Measurements from ENCODE around the gene LRG1. TPM values are rescaled to one million over a fixed set of nuclear protein-coding genes. Genes with fewer than 3 reads are reported as not detected.

The LRG1 gene
- total RNA-seq, 1 experiment from 2014 or later, result not detected

DNA sequence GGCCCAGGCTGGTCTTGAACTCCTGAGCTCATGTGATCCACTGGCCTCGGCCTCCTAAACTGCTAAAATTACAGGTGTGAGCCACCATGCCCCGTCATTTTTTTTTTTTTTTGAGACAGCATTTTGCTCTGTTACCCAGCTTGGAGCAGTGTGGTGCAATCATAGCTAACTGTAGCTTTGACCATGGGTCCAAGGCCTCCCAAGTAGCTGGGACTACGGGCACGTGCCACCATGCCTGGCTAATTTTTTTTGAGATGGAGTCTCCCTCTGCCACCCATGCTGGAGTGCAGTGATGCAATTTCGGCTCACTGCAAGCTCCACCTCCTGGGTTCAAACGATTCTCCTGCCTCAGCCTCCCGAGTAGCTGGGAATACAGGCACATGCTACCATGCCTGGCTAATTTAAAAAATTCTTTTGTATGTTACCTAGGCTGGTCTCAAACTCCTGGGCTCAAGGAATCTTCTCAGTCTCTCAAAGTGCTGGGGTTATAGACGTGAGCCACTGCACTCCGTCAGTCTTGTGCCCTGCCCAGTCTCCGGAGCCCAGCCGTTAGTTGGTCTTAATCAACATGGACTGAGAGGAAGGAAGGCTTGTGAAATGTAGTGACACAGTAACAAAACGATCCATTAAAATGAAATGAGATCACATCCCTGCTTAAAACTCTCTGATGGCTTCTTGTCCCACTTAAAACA is 1.4 kb upstream of the LRG1 start:
- TF ChIP-seq, protein P1, sequence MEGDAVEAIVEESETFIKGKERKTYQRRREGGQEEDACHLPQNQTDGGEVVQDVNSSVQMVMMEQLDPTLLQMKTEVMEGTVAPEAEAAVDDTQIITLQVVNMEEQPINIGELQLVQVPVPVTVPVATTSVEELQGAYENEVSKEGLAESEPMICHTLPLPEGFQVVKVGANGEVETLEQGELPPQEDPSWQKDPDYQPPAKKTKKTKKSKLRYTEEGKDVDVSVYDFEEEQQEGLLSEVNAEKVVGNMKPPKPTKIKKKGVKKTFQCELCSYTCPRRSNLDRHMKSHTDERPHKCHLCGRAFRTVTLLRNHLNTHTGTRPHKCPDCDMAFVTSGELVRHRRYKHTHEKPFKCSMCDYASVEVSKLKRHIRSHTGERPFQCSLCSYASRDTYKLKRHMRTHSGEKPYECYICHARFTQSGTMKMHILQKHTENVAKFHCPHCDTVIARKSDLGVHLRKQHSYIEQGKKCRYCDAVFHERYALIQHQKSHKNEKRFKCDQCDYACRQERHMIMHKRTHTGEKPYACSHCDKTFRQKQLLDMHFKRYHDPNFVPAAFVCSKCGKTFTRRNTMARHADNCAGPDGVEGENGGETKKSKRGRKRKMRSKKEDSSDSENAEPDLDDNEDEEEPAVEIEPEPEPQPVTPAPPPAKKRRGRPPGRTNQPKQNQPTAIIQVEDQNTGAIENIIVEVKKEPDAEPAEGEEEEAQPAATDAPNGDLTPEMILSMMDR (conservative IDR thresholded peaks at IDR 0.05; ENCODE audit: low read depth, low read length), result no peak
- TF ChIP-seq EZH2 (IDR thresholded peaks at IDR 0.05; ENCODE audit: borderline replicate concordance, low read depth, low read length, poor library complexity, severe bottlenecking), result no peak
- no peaks in the 10 kb centered on the region for H3K36me3 ChIP-seq (ENCODE audit: insufficient read depth, low read length, poor library complexity, severe bottlenecking)
- no peaks in the 10 kb centered on the region for H3K9me3 ChIP-seq (ENCODE audit: low read depth, low read length, poor library complexity, severe bottlenecking)
- intact Hi-C loops (cut with micrococcal nuclease; ENCODE audit: unreplicated experiment), result no loop called here
- peaks cover 7% of the 10 kb centered on the region for H3K4me1 ChIP-seq (ENCODE audit: insufficient read depth, low read length, poor library complexity, severe bottlenecking)
- ChIA-PET CTCF (no interaction called here), POLR2A (ENCODE audit: low non-redundant PET) (interaction anchor here (0.6 kb wide), 1 partner anchor 20 kb away, joined by 14 read pairs; no protein-coding TSS in a partner anchor)
- H3K27ac ChIP-seq (ENCODE audit: low read depth, low read length, poor library complexity, severe bottlenecking), result no peak overlapping the region
- no peaks in the 10 kb centered on the region for H3K27me3 ChIP-seq (replicated peaks; ENCODE audit: insufficient read depth, low read depth, low read length, poor library complexity)
- BruUV-seq (replicated peaks), result no TSS peak
- no peak overlapping the region for H3K4me3 ChIP-seq (ENCODE audit: low read depth, low read length, poor library complexity, severe bottlenecking)
- no peak for DNase-seq (ENCODE audit: low spot score)

DNA sequence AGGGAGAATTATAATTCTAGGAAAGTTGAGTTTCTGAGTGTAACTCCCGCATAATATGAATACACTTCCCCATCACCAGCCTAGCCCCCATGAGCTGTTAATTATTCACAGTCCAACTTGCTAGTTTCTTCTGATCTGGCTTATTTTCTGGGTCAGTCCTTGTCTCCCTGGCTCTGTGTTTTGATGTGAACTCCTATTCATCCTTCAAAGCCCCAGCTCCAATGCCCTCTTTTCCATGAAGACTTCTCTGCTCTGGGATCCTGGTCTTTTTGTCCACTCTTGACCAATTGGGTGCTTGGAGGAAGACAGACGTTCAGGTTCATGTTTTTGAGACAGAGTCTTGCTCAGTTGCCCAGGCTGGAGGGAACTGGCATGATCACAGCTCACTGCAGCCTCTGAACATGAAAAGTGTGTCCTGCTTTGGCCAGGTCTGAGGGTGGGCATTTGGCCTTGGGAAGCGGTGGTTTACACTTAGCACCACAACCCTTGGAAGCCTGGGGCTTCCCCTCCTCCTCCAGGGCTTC is 605 bp downstream of the LRG1 start:
- CTCF ChIA-PET, result no interaction called here
- BruUV-seq (replicated peaks), result no TSS peak
- H3K36me3 ChIP-seq (ENCODE audit: insufficient read depth, low read length, poor library complexity, severe bottlenecking), result no peaks in the 10 kb centered on the region
- DNase-seq (ENCODE audit: low spot score), result no peak
- no peak for TF ChIP-seq EZH2 (IDR thresholded peaks at IDR 0.05; ENCODE audit: borderline replicate concordance, low read depth, low read length, poor library complexity, severe bottlenecking)
- TF ChIP-seq, protein P1 (conservative IDR thresholded peaks at IDR 0.05; ENCODE audit: low read depth, low read length), result no peak
- POLR2A ChIA-PET (ENCODE audit: low non-redundant PET), result no interaction called here
- peaks cover 20% of the 10 kb centered on the region for H3K4me1 ChIP-seq (ENCODE audit: insufficient read depth, low read length, poor library complexity, severe bottlenecking)
- intact Hi-C loops (cut with micrococcal nuclease; ENCODE audit: unreplicated experiment), result no loop called here
- H3K27ac ChIP-seq (ENCODE audit: low read depth, low read length, poor library complexity, severe bottlenecking), result no peak overlapping the region
- no peaks in the 10 kb centered on the region for H3K9me3 ChIP-seq (ENCODE audit: low read depth, low read length, poor library complexity, severe bottlenecking)
- H3K27me3 ChIP-seq (replicated peaks; ENCODE audit: insufficient read depth, low read depth, low read length, poor library complexity), result no peaks in the 10 kb centered on the region
- no peak overlapping the region for H3K4me3 ChIP-seq (ENCODE audit: low read depth, low read length, poor library complexity, severe bottlenecking)

DNA sequence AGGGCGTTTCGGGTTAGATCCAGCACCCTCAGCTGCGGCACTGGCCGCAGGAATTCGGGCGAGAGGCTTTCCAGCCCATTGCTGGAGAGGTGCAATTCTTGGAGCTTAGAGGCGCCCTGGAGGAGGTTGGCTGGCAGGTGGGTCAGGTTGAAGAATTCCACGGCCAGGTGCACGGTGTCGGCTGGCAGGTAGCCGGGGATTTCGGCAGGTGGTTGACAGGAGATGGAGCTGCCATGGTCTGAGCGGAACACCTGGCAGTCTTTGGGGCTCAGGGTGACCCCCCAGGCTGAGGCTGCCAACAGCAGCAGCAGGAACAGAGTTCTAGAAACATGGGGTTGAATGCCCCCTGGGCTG is 1.3 kb downstream of the LRG1 start:
- BruUV-seq (replicated peaks), result no TSS peak

More for the DNA sequence above, 1.3 kb downstream of the LRG1 start:
- H3K36me3 ChIP-seq (ENCODE audit: insufficient read depth, low read length, poor library complexity, severe bottlenecking), result no peaks in the 10 kb centered on the region
- intact Hi-C loops (cut with micrococcal nuclease; ENCODE audit: unreplicated experiment), result no loop called here
- H3K9me3 ChIP-seq (ENCODE audit: low read depth, low read length, poor library complexity, severe bottlenecking), result no peaks in the 10 kb centered on the region
- CTCF ChIA-PET, result no interaction called here
- no peak overlapping the region for H3K27ac ChIP-seq (ENCODE audit: low read depth, low read length, poor library complexity, severe bottlenecking)
- POLR2A ChIA-PET (ENCODE audit: low non-redundant PET), result no interaction called here
- no peak overlapping the region for H3K4me3 ChIP-seq (ENCODE audit: low read depth, low read length, poor library complexity, severe bottlenecking)
- no peak for DNase-seq (ENCODE audit: low spot score)
- TF ChIP-seq, protein P1 (conservative IDR thresholded peaks at IDR 0.05; ENCODE audit: low read depth, low read length), result no peak
- no peak for TF ChIP-seq EZH2 (IDR thresholded peaks at IDR 0.05; ENCODE audit: borderline replicate concordance, low read depth, low read length, poor library complexity, severe bottlenecking)
- peaks cover 20% of the 10 kb centered on the region for H3K4me1 ChIP-seq (ENCODE audit: insufficient read depth, low read length, poor library complexity, severe bottlenecking)
- H3K27me3 ChIP-seq (replicated peaks; ENCODE audit: insufficient read depth, low read depth, low read length, poor library complexity), result no peaks in the 10 kb centered on the region

Measured in A673 (cell line).